Activated CD4-positive, alpha-beta T cell treated with anti-CD3 and anti-CD28 coated beads, Interleukin-2, amount 50 U/mL, for 1 hour (primary cell): ENCODE measurements around the gene CABP2.
"Not testable (repeated sequence)": the region's sequence is repeated elsewhere in the genome, so short reads cannot be mapped to it uniquely, and the experiment has no call there.

Experiments used
- DNase-seq: peaks from one replicate; pipeline ENCODE4 v3.0.0-alpha.2; 2020

Gene CABP2

DNA sequence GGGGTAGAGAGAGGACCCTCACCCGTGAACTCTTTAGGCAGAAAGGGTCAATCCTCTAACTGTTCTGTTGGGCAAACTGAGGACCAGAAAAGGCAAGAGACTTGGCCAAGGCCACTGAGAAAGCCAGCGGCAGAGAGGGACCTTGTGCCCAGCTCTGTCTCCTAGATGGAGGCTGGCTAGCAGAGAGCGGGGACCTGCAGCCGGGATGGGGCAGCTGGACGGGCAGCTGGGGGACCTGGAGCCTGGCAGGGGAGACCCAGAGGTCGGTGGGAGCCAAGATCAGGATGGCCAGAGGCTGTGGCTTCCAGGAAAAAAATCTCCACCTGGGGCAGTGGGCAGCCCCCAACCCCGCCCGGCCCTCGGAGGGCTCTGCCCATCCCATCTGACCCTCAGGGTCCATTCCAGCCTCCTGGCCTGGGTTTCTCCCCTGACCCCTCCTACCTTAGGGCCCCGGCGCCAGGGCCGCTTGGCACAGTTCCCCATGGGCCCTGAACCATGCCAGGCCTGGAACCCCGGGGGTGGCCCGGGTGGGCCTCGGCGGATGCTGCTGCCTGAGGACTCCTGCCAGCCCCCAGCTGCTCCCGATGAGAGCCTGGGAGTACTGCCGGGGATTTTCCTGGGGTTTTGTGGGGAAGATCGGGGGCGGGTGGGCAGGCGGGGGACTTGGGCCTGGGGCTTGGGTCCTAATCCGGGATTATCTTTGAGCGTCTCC lies at the start of gene CABP2:
Gene CABP2, minus strand, starts transcription at position 603 of the 712 bp plus-strand sequence. Its CDS starts 120 bp downstream, at position 483.
- no peak for DNase-seq

DNA sequence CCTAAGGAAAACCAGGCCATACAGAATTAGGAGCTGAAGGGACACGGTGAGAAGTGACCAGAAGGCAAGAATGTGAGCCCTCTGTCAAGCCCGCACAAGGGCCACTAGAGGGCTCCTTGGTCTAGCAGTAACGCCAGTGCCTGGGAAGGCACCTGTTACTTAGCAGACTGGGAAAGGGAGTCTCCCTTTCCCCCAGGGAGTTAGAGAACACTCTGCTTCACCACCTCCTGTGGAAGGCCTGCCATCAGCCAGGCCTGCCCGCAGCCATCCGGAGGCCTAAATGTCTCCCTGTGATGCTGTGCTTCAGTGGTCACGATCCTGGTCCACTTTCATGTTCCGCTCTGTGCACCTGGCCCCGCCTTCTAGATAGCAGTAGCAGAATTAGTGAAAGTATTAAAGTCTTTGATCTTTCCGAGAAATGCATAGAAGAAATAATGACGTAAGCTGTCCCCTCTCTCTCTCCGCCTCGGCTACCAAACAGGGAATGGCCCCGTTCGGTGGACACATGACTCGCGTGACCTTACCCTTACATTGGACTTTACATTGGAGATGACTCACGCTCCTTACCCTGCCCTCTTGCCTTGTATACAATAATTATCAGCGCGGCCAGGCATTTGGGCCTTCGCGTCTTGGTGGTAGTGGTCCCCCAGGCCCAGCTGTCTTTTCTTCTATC lies 49.6 kb upstream of the CABP2 start:
- no peak for DNase-seq

DNA sequence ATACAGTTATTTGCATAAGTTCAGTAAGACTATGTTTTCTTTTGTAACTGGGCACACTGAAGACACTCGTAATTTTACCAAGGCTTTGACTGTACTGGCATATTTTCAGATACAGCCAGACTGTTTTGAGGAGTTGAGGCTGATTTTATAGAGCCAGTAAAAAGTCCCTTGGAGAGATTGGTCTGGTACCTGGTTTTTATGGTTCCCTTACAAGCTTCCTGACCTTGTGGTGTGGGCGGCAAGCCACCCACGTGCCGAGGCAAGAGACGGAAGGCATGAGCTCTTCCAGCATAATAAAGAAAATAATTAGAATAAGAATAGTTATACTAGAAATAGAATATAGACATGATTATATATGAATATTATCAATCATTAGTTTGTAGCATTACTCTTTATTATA lies 49.1 kb upstream of the CABP2 start:
- DNase-seq: no peak

DNA sequence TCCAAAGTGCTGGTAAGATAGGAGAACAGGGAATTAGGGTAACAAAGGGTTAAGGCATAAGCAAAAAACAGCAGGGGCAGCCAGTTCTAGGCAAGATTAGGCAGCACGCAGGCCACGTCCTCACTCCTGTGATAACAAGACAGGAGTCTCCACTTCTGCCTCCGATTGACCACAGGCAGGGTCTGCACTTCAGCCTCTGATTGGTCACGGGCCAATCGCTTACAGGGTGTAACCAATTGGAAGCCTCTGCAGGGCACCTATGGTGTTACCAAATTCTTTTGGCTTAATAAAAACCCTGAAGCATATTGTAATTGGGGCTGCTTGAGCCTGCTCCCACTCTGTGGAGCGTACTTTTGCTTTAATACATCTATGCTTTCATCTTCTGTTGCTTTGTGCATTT lies 48.2 kb upstream of the CABP2 start:
- no peak for DNase-seq

DNA sequence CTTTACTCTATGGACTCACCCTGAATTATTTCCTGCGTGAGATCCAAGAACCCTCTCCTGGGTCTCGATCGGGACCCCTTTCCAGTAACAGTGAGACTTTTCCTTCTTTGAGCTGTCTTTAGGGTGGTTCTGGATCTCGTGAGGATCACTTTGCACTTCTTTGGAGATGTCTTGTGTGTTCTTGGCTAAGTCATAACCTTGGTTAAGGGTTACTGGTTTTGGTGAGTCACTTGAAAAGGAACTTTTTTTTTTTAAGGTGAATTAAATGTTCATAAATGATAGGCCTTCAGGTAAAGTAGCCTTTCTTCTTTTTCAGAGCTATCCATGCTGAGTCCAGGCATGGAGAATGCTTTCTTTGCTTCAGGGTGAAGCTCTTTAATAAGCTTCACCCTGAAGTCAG lies 41.0 kb upstream of the CABP2 start:
- DNase-seq: no peak

DNA sequence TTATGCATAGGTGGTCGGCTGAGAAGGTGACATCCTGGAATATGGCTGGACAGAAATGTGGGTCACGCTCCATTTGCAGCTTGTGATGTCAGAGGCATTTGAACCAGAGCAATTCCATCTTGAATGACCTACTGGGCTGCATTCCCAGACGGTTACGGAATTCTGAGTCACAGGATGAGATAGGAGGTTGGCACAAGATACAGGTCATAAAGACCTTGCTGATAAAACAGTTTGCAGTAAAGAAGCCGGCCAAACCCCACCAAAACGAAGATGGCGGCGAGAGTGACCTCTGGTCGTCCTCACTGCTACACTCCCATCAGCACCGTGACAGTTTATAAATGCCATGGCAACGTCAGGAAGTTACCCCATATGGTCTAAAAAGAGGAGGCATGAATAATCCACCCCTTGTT lies 40.5 kb upstream of the CABP2 start:
- DNase-seq: not testable (repeated sequence)

DNA sequence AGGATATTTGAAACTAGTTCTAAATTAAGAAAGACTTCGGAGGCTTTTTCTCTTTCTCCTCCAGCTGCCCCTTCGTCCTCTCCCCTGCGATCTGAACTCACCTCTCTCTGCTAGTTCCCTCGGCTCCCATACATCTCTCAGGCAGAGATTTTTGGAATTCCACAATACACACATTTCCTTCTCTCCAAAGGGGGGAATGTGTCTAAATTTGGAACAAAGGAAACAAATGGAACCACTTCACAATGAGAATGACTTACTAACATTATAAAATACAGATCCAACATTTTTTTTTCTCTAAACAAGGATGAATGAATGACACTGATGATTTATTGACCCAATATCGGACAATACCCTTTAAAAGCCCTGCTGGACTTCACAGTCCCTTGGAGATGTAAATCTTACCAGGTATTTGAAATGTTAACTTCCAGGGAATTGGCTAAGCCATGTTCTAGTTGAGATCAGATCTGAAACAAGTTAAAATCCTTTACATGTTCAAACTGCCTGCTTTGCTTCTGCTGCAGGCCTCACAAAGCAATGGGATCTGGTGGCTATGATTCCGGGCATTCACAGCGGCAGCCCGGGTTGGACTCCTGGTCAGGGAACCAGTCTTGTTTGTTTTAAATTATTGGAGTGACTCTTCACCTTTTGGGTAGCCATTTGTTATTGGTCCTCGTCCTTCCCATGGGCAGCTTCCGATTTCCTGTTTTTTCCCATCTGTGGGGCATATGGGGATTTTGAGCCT lies 39.9 kb upstream of the CABP2 start:
- DNase-seq: no peak

DNA sequence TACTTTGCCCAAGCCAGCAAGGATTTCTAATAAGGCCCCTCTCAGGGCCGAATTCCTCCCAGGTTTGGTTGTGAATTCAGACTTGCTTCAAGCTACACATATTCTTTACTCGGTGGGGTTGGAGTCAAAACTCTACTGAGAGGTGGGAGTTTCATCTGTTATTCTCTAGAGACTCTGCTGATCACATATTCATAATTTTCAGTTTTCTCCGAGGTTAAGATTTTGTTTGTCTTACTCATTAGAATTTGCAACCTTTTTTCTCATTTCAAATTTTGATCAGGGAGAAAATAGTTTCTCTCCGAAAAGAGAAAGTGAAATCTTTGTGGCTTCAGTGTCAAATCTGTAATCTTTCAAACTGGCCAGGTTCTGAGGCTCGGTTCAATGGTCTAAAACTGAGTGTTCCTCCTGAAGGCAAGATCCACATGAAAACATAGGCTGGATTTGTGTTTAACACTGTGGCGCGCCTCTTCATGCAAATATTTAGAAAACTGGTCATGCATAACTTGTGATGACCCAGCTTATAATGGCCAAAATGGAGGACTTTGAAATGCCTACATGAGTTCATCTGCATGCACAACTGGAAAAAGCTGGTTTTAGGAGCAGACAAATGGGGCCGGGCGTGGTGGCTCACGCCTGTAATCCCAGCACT lies 38.8 kb upstream of the CABP2 start:
- DNase-seq: no peak

DNA sequence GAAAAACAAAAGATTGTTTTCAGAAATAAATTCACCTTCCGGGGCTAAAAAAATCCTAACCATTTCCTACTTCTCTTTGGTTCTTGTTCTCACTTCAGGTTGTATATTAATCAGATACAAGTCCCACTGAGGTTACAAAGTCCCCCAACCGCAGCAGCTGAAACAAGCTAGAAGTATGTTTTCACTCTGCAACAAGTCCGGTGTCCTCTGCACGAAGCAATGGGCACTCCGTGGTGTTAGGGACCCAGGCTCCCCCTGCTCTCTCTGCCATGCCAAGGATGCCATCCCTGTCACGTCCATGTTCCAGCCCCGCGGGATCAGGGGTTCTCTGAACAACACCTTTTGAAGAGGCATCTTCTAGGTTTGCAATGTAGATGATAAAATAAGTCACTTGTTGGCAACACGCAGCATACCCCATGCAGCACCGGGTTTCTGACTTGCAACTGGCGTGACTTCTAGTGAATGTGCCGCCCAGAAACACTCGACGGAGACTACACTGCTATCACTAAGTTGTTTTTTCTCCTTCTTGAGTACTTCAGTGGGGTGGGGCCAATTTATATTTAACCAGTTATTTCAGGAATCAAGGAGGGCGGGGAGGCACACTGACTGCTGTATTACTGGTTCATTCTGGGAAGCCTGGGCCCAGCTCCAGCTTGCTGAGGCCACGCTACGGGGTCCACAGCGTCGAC lies 35.0 kb upstream of the CABP2 start:
- no peak for DNase-seq

DNA sequence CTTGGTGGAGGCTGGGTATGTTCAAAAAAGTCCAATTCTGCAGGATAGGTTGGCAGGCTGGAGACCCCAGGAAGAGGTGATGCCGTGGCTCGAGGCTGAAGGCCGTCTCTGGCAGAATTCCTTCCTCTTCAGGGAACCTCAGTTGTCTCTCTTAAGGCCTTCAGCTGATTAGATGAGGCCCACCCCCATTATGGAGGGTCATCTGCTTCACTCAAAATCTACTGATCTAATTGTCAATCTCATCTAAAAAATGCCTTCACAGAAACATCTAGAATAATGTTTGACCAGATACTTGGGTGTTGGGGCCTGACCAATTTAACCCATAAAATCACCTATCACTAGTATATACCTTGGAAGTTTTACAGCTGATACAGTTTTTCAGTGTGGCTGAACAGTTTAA lies 33.0 kb upstream of the CABP2 start:
- DNase-seq: no peak

DNA sequence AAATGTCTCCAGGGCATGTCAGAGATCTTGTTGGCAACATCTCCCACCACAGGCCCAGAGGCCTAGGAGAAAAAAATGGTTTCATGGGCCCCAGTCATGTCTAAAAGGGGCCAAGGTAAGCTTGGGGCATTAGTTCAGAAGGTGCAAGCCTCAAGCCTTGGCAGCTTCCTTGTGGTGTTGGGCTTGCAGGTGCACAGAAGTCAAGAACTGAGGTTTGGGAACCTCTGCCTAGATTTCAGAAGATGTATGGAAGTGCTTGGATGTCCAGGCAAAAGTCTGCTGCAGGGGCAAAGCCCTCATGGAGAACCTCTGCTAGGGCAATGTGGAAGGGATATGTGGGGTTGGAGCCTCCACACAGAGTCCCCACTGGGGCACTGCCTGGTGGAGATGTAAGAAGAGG lies 28.5 kb upstream of the CABP2 start:
- DNase-seq: not testable (repeated sequence)

DNA sequence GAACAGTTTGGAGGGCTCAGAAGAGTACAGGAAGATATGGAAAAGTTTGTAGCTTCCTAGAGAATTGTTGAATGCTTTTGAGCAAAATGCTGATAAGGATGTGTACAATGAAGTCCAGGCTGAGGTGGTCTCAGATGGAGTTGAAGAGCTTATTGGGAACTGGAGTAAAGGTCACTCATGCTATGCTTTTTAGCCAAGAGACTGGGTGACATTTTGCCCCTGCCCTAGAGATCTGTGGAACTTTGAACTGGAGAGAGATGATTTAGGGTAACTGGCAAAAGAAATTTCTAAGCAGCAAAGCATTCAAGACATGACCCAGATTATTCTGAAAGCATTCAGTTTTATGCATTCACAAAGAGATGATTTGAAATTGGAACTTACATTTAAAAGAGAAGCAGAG lies 27.9 kb upstream of the CABP2 start:
- DNase-seq: no peak

DNA sequence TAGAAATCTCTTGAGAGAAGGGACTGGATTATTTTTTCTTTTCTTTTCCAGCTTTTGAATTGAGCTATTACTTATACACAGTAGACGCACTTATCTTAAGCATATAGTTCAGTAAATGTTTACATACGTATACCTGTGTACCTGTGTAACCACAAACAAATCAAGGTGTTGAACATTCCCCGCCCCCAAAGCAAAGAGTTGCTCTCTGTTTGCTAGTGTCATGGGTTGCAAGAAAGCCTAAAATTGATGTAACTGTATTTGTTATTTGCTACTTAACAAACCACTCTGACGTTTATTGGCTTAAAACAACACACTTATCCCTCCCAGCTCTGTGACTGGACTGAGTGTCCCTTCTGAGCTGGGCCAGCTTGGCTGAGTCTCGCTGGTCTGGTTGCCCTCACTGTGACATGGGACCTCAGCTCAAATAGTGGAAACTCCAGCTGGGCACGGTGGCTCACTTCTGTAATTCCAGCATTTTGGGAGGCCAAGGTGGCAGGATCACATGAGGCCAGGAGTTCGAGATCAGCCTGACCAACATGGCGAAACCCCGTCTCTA lies 25.4 kb upstream of the CABP2 start:
- no peak for DNase-seq

DNA sequence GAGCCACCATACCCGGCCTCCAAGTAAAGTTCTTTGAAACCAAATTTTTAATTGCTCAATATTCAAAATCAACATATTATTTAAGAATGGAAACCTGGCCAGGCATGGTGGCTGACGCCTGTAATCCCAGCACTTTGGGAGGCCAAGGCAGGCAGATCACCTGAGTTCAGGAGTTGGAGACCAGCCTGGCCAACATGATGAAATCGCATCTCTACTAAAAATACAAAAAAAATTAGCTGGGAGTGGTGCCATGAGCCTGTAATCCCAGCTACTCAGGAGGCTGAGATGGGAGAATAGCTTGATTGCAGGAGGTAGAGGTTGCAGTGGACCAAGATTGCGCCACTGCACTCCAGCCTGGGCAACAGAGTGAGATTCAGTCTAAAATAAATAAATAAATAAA lies 24.9 kb upstream of the CABP2 start:
- not testable (repeated sequence) for DNase-seq

DNA sequence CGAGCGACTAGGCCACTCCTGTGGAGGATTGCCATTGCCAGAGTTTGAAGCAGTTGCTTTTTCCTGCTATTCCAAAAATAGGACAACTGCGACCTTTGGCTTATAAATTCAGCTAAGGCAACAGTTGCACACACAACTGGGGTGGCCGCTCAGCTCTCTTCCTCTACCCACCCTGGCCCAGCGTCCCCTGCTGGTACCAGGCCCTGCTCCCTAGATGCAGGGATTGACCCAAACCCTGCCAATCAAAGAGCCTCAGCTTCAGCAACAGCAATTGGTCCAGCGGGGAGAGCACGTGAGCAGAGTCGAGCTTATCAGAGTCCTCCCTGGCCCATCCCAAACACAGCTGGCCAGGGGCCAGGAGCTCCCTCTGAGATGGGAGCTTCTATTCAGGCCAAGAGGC lies 22.0 kb upstream of the CABP2 start:
- DNase-seq: no peak

DNA sequence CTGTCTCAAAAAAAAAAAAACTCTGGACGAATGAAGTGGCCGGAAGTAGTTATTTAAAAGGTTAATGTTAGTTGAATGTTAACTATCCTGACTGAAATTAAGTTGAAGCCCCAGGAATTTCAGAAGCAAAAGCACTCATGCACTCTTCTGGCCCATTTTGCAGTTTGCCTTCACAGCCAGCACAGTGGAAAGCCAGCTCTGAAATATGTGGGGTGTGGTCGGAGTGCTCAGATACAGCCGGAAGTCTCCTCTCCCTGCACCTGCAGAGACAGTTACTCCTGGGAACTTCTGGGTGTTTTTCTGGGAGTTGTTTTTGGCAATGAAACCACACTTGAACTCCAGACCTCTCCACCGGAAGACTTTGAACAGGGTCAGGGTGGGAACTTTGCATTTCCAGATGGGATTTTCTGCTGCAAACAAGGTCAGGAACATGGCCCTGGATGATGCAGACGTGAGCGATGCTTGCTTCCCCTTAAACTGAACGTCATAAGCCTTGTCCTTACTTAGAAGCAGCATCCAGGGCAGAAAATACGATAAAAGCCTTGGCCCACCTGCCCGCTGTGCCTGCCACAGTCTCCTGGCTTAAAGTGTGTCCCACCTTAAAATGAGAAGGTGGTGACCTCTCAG lies 21.5 kb upstream of the CABP2 start:
- DNase-seq: no peak

DNA sequence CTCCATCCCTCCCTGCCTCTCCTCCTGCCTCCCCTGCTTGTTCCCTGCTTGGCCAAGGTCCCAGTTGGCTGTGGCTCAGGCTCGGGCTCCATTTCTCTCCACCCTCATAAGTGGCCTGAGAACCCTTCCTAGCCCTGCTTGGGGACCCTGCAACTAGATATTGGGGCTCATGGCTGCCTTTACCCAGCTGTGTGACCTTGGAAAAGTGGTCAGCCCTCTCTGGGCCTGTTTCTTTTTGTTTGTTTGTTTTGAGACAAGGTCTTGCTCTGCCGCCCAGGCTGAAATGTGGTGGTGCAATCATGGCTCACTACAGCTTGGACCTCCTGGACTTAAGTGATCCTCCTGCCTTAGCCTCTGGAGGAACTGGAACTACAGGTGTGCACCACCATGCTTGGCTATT lies 20.3 kb upstream of the CABP2 start:
- no peak for DNase-seq

DNA sequence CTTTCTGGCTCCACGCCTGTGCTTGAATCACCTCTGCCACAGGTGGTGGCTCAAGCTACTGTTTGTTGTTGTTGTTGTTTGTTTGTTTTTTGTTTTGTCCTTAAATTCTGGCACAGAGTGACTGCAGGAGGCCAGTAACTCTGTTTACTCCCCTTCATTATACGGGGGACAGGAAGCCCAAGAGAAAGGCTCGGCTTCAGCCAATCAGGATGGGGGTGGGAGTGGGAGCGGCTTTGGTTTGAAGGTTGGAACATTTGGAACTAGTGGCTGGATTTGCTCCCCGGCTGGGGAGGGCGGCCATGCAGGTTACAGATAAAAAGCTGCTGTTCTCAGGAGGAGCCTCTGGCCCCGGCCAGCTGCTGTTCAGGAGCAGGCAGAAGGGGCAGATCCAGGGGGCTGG lies 19.7 kb upstream of the CABP2 start:
- no peak for DNase-seq

DNA sequence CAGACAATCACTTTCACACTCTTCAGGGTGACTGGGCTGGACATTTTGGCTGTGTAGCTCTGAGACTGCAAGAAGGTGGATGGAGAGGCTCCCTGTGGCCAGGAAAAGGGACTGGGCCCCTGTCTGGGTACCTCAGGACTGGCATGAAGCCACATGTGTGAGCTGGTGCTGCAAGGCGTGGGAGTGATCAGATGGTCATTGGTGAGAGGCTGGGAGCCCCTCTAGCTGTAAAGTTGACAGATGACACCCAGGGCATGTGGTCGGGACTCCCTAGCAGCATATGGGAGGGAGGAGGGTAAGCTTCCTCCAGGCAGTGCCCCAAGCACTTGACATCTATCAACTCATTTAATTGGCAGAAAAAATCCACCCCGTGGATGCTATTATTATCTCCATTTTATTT lies 18.9 kb upstream of the CABP2 start:
- DNase-seq: no peak

DNA sequence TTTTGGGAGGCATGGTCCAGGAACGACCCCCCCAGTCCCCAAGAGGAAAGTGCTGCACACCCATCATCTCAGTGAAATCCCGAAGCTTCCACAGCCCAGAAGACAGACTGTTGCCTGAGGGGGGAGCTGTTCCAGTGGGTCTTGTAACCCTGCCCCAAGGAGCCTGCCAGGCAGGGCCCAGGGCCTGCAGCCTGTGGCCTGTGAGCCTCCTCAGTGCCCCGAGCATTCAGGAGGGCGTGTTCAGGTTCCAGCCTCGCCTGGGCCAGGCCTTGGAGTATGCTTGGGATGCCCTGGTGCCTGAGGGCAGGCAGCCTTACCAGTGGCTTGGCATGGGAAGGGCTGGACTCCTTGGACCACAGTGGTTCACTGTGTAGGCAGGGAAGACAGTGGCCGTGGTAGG lies 18.0 kb upstream of the CABP2 start:
- DNase-seq: no peak

DNA sequence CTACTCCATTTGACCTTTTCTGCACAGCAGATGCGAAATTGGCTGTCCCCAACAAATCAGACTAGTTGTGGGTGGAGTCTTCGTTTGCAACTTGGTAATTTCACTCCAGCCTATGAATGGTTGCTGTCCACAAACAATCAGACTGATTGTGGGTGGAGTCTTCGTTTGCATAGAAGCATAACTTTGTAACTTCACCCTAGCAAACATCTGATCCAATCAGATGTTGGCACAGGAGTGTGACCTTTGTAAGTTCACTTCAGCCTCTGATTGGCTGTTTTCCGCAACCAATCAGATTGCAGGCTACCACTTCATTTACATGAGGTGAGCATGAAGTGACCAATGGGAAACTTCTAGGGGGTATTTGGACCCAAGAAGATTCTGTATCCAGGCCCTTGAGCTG lies 16.3 kb upstream of the CABP2 start:
- no peak for DNase-seq

DNA sequence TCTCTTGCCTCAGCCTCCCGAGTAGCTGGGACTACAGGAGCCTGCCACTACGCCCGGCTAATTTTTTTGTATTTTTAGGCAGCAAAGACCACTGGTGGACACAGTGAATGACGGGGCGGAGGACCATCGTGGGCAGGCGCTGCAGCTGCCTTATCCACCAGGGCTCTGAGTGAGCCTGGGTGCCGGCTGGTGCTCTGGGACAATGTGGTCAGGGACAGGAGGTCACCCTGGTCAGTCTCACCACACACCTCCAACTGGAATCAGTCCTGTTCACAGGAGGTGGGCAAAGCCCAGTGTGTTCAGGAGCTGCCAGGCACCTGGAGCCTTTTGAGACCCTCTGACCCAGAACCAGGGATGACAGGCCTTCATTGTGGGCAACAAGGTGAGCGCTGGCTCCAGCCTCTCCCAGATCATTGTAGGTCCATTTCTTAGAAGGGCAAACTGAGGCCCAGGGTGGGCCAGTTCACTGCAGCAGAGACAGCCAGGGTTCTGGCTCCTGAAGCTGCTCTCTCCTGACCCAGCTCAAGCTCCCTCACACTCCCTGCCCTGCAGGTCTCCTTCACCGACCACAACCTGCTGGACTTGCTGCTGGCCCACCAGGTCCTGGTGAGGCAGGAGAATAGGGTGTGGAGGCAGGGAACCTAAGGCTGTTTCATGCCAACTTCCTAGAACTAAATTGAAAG lies 15.7 kb upstream of the CABP2 start:
- no peak for DNase-seq
